PC-3 (cell line): Measurements from ENCODE around the gene UTS2R. TPM values are rescaled to one million over a fixed set of nuclear protein-coding genes. Genes with fewer than 3 reads are reported as not detected.

Experiments
- ATAC-seq: fragments of 200-7000 bp; cut with Tn5 transposase; 2 replicates; pipeline ENCODE4 v1.9.1; 2020; ENCODE audit warnings: mild to moderate bottlenecking, moderate library complexity
- BruUV-seq: library from RNA; stranded (reverse); fragments of 400-500 nt; replicated peaks from 2 replicates; lab custom pipeline; 2021; lab: Mats Ljungman, UMichigan
- CTCF ChIA-PET: fragments of 300-600 bp; sonication (Branson Sonifier 250); formaldehyde crosslinking; loops from one replicate; lab custom pipeline; 2022; ENCODE audit warnings: antibody characterized with exemption; lab: Charles Lee
- POLR2A ChIA-PET: fragments of 300-600 bp; sonication (Branson Sonifier 250); formaldehyde crosslinking; loops from one replicate; lab custom pipeline; 2022; ENCODE audit warnings: antibody characterized with exemption; ENCODE audit not compliant: unreplicated experiment; lab: Charles Lee
- DNase-seq: peaks from one replicate; pipeline ENCODE4 v3.0.0-alpha.2; 2015
- H2AFZ ChIP-seq: fragments of 300-600 bp; sonication (generic); 2 replicates; pipeline ENCODE4 v1.6.0; 2016; ENCODE audit warnings: antibody characterized with exemption, low read length
- H3F3A ChIP-seq: fragments of 300-600 bp; sonication (generic); one replicate; pipeline ENCODE4 v1.6.0; 2017; ENCODE audit warnings: antibody characterized with exemption, low read length, control low read depth, mild to moderate bottlenecking; ENCODE audit not compliant: unreplicated experiment
- H3K27ac ChIP-seq: fragments of 300-600 bp; sonication (generic); 2 replicates; pipeline ENCODE4 v1.5.1; 2016; ENCODE audit warnings: mild to moderate bottlenecking, low read length
- H3K27me3 ChIP-seq: fragments of 300-600 bp; sonication (generic); 2 replicates; pipeline ENCODE4 v1.6.1; 2016; ENCODE audit warnings: low read length, mixed read lengths
- H3K36me3 ChIP-seq: fragments of 300-600 bp; sonication (generic); 2 replicates; pipeline ENCODE4 v1.6.1; 2016; ENCODE audit warnings: low read depth, mixed run types, low read length, mixed read lengths
- H3K4me1 ChIP-seq: fragments of 300-600 bp; sonication (generic); 2 replicates; pipeline ENCODE4 v1.5.1; 2016; ENCODE audit warnings: low read length; ENCODE audit not compliant: insufficient read depth
- H3K4me2 ChIP-seq: fragments of 300-600 bp; sonication (generic); 2 replicates; pipeline ENCODE4 v1.6.0; 2016; ENCODE audit warnings: low read length
- H3K4me3 ChIP-seq: fragments of 300-600 bp; sonication (generic); 2 replicates; pipeline ENCODE4 v1.5.1; 2016; ENCODE audit warnings: mild to moderate bottlenecking, low read length, mixed read lengths
- H3K79me2 ChIP-seq: fragments of 300-600 bp; sonication (generic); 2 replicates; pipeline ENCODE4 v1.6.1; 2017; ENCODE audit warnings: low read length, mixed read lengths
- H3K9ac ChIP-seq: fragments of 300-600 bp; sonication (generic); 2 replicates; pipeline ENCODE4 v1.6.0; 2016; ENCODE audit warnings: mild to moderate bottlenecking, low read length
- H3K9me2 ChIP-seq: fragments of 300-600 bp; sonication (generic); replicated peaks from 2 replicates; pipeline ENCODE4 v1.6.1; 2016; ENCODE audit warnings: mixed run types, low read length, mixed read lengths
- H3K9me3 ChIP-seq: fragments of 300-600 bp; sonication (generic); 2 replicates; pipeline ENCODE4 v1.6.1; 2016; ENCODE audit warnings: low read length, mixed read lengths
- H4K20me1 ChIP-seq: fragments of 300-600 bp; sonication (generic); 2 replicates; pipeline ENCODE4 v1.6.1; 2016; ENCODE audit warnings: low read length, mixed read lengths
- EZH2 ChIP-seq: fragments of 300-600 bp; sonication (generic); IDR thresholded peaks from one replicate; pipeline ENCODE4 v1.6.1; 2017; ENCODE audit warnings: antibody characterized with exemption, mild to moderate bottlenecking, low read length; ENCODE audit not compliant: unreplicated experiment
- EZH2phosphoT487 ChIP-seq: fragments of 300-600 bp; sonication (generic); IDR thresholded peaks from 2 replicates; pipeline ENCODE4 v1.6.1; 2018; ENCODE audit warnings: mild to moderate bottlenecking, antibody characterized with exemption, low read length, borderline replicate concordance
- intact Hi-C: fragments of 100-400 bp; cut with micrococcal nuclease; formaldehyde crosslinking; loops from 2 replicates; pipeline ENCODE4 v1.9.0; 2023
- total RNA-seq: library from RNA; depleted of rRNA; stranded (reverse); fragments of >200 nt; gene quantifications from 2 replicates; pipeline ENCODE4 v1.2.3, GENCODE V29; 2014
- TF ChIP-seq, protein P1 (sequence below): fragments of 300-600 bp; sonication (generic); conservative IDR thresholded peaks from 2 replicates; pipeline ENCODE4 v1.5.1; 2017; ENCODE audit warnings: antibody characterized with exemption, low read depth, mild to moderate bottlenecking, low read length

The UTS2R gene
- total RNA-seq, 1 experiment from 2014 or later, result not detected

DNA sequence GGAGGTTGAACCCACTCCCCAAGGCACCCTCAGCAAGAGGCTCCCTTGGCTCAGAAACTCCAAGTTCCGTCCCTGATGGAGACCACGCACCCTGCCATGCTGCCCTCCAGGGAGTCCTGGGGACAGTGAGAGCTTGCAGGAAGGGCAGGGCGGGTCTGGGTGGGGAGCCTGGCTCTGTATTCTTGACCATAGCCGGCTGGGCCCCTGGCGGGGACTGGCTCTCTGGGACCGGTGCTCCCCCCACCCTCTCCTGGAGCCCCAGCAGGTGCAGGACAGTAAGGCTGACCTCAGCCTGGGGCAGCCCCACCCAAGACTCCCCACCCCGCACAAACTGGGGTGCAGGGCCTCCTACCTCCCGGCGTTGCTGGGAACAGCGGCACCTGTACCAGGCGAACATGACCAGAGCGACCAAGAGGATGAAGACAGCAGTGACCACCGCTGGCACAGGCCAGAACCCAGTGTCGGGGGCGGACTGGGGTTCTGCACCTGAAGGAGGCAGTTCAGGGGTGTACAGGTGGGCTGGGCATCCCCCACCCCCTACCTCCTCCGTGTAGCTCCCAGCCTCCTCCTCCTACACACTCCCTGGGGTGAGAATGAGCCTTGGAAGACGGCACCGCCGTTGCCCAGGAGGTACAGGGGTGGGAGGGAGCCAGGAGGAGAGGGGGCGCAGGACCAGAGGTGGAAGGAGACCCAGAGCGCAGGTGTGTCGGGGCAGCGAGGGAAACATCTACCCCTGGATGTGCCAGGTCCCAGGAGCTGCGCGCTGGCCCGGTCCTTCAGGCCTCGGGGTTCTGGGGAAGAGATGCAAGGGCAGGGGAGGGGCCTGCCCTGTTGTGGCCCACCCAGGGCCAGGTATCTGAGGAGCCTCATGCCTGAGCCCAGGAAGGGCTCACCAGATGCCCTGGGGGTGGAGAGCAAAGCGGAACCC lies 48.8 kb upstream of the UTS2R start:
- no peaks in the 10 kb centered on the region for H3K9me2 ChIP-seq
- no TSS peak for BruUV-seq
- no peak overlapping the region for H3K4me2 ChIP-seq
- DNase-seq (no peak), ATAC-seq (no peak)
- no peaks in the 10 kb centered on the region for H3K79me2 ChIP-seq
- H3K9ac ChIP-seq, result no peak overlapping the region
- intact Hi-C loops, result no loop called here
- ChIA-PET CTCF (no interaction called here), POLR2A (no interaction called here)
- H3F3A ChIP-seq, result peaks cover 3% of the 10 kb centered on the region
- no peaks in the 10 kb centered on the region for H3K36me3 ChIP-seq
- no peak overlapping the region for H3K4me3 ChIP-seq
- no peaks in the 10 kb centered on the region for H3K4me1 ChIP-seq
- TF ChIP-seq EZH2phosphoT487, result no peak
- TF ChIP-seq, protein P1, sequence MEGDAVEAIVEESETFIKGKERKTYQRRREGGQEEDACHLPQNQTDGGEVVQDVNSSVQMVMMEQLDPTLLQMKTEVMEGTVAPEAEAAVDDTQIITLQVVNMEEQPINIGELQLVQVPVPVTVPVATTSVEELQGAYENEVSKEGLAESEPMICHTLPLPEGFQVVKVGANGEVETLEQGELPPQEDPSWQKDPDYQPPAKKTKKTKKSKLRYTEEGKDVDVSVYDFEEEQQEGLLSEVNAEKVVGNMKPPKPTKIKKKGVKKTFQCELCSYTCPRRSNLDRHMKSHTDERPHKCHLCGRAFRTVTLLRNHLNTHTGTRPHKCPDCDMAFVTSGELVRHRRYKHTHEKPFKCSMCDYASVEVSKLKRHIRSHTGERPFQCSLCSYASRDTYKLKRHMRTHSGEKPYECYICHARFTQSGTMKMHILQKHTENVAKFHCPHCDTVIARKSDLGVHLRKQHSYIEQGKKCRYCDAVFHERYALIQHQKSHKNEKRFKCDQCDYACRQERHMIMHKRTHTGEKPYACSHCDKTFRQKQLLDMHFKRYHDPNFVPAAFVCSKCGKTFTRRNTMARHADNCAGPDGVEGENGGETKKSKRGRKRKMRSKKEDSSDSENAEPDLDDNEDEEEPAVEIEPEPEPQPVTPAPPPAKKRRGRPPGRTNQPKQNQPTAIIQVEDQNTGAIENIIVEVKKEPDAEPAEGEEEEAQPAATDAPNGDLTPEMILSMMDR, result no peak
- H3K27ac ChIP-seq, result no peak overlapping the region
- H3K9me3 ChIP-seq, result no peaks in the 10 kb centered on the region
- H3K27me3 ChIP-seq, result no peaks in the 10 kb centered on the region
- H4K20me1 ChIP-seq, result no peaks in the 10 kb centered on the region
- no peak overlapping the region for H2AFZ ChIP-seq

DNA sequence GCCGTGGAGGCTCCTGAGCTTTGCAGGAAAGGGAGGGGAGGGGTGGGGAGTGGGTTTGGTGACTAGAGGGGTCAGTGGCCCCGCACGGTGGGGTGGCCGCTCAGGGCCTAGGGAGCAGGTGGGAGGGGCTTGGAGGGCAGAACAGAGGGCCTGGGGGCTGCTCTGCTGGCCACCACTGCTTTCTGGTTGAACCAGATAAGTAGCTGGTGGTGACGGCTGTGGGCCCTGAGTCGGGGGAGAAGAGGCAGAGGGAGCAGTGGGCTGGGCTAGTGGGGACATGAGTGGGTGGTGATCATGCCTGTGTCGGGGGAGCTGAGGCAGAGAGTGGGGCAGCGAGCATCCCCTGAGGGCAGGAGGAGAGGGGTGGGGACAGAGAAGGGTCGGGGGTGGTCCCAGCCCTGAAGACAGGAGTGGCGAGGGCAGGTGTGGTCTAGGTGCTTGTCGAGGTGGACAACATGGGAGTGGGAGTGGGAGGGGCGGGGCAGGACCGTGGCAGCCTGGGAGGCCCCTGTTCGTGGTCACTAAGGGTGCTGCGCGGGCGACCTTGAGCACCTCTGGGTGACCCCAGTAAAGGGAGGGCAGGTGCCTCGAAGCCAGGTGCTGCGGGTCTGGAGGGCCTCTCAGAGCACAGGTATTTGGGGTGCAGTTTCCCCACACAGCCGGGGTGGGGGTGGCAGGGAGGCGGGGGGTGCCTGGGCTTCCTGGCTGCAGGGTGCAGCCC lies 47.9 kb upstream of the UTS2R start:
- no TSS peak for BruUV-seq
- no peak for ATAC-seq
- no peak overlapping the region for H2AFZ ChIP-seq
- intact Hi-C loops, result no loop called here
- ChIA-PET CTCF (no interaction called here), POLR2A (no interaction called here)
- H3K9me3 ChIP-seq, result no peaks in the 10 kb centered on the region
- H3F3A ChIP-seq, result peaks cover 3% of the 10 kb centered on the region
- no peak overlapping the region for H3K27ac ChIP-seq
- H3K9ac ChIP-seq, result no peak overlapping the region
- H3K4me3 ChIP-seq, result no peak overlapping the region
- H3K9me2 ChIP-seq, result no peaks in the 10 kb centered on the region
- H3K4me2 ChIP-seq, result no peak overlapping the region
- H4K20me1 ChIP-seq, result no peaks in the 10 kb centered on the region
- no peaks in the 10 kb centered on the region for H3K36me3 ChIP-seq
- no peaks in the 10 kb centered on the region for H3K27me3 ChIP-seq
- H3K4me1 ChIP-seq, result no peaks in the 10 kb centered on the region
- no peak for DNase-seq
- no peak for TF ChIP-seq EZH2phosphoT487
- H3K79me2 ChIP-seq, result no peaks in the 10 kb centered on the region

DNA sequence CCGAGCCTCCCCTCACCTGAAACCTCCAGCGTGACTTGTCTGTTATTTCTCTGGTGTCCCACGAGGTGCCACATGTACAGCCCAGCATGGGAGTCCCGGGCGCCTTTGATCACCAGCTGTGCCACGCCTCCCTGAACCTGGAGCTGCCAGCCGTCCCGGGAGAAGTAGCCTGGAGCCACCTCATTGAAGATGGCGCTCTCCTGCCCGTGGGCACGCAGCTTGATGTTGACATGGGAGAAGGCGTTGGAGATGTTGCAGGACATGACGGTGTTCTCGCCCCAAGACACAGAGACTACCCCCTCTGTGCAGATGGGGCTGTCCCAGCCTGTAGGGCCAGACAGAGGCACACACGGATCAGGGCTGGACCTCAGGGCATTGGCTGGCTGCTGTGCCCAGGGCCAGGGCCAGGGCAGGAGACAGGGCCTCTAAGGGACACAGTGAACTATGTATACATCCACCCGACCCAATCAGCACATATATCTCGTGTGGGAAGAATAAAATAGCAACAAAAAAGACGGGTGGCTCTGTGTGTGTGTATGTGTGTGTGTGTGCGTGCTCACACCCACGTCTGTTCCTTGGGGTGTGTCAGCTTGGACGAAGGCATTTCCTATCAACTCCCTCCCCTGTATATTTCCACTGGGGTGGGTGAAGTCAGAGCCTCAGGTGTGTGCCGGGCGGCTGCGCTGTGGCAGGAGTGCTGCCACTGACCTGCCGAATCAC lies 46.8 kb upstream of the UTS2R start:
- Histone ChIP-seq H3K79me2 (no peaks in the 10 kb centered on the region), H3K4me2 (no peak overlapping the region), H3K4me1 (no peaks in the 10 kb centered on the region), H2AFZ (no peak overlapping the region), H3K9me2 (no peaks in the 10 kb centered on the region), H3K27ac (no peak overlapping the region), H3K27me3 (no peaks in the 10 kb centered on the region), H3F3A (peaks cover 3% of the 10 kb centered on the region), H3K36me3 (no peaks in the 10 kb centered on the region), H3K4me3 (no peak overlapping the region), H4K20me1 (no peaks in the 10 kb centered on the region), H3K9ac (no peak overlapping the region), H3K9me3 (no peaks in the 10 kb centered on the region)
- DNase-seq, result no peak
- POLR2A ChIA-PET, result no interaction called here
- BruUV-seq, result no TSS peak
- intact Hi-C loops, result no loop called here
- CTCF ChIA-PET, result no interaction called here
- no peak for TF ChIP-seq EZH2
- no peak for TF ChIP-seq EZH2phosphoT487
- TF ChIP-seq, protein P1, result no peak
- ATAC-seq, result no peak
